Jurkat, Clone E6-1 (cell line): ENCODE results near the gene ATP13A5.

Experiments
- DNase-seq: peaks from one replicate; pipeline ENCODE4 v3.0.0-alpha.2; 2011; ENCODE audit warnings: low read depth, low spot score
- H3K4me3 ChIP-seq: 2 replicates; pipeline ENCODE4 v1.5.1; 2011; ENCODE audit warnings: mild to moderate bottlenecking, low read length, control low read depth, moderate library complexity

Gene ATP13A5

DNA sequence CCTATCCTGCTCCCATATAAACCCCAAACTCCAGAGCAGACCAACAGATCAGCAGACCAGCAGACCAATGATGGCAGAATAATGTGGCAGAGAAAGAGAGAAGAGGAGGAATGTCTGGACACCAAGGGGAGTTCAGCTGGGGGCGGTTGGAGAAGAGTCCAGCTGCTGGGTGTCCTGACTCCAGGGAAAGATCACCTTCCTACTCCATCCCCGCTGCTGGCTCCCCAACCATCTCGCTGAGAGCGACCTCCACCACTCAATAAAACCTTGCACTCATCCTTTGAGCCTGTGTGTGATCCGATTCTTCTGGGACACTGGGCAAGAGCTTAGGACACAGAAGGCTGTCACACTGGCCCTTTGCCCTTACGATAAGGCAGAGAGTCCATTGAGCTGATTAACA is 150.3 kb downstream of the ATP13A5 start:
- no peak overlapping the region for H3K4me3 ChIP-seq
- DNase-seq: no peak

DNA sequence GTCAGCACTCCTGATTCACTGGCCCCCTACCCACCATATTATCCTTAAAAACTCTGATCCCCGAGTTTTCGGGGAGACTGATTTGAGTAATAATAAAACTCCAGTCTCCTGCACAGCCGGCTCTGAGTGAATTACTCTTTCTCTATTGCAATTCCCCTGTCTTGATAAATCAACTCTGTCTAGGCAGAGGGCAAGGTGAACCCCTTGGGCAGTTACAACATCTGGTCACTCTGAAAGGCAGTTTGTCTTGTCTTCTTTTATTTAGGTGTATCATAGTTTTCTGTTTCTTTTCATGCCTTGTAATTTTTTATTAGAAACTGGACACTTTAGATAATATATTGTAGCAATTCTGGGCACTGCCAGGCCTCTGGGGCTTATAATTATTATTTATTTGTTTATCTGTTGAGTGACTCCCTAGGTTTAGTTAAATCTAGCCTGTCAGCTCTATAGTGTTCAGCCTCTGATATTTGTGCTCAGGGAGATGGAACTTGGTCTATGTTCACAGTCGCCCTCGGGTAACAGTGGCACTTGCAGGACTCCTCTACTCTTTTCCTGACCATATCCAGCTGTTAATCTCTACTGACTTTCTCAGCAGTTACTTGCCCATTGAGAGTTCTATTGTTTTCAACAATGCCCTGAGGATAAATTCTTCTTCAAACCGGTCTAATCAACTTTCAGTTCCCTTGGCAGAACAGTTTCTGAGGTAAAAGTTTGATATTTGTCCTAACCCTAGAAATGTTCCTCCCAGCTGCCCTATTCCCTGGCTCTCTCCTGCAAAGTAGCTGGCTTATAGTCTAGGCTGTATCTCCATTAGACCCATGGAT is 153.0 kb downstream of the ATP13A5 start:
- H3K4me3 ChIP-seq: no peak overlapping the region
- no peak for DNase-seq
